Prostate gland (tissue), 2 donors: ENCODE results near the gene SPTBN5. TPM values are rescaled to one million over a fixed set of nuclear protein-coding genes. Genes with fewer than 3 reads are reported as not detected.

Experiments
- DNase-seq: peaks from one replicate; pipeline ENCODE4 v3.0.0-alpha.2; 2019; ENCODE audit warnings: low spot score
- H3K27ac ChIP-seq, 2 donors: fragments of 200-600 bp; sonication (generic); 2 replicates each; pipeline ENCODE4 v1.5.1; 2017 to 2019
- H3K27me3 ChIP-seq: fragments of 200-600 bp; sonication (generic); replicated peaks from 2 replicates; pipeline ENCODE4 v1.5.1; 2019; ENCODE audit not compliant: insufficient read depth
- H3K36me3 ChIP-seq, 2 donors: fragments of 200-600 bp; sonication (generic); 1 replicate in 1 of 2; 2 replicates in 1 of 2; pipeline versions ENCODE4 v1.5.1 to v1.8.1; 2017 to 2019
- H3K4me1 ChIP-seq: fragments of 200-600 bp; sonication (generic); replicated peaks from 2 replicates; pipeline ENCODE4 v1.5.1; 2019
- H3K4me3 ChIP-seq, 2 donors: fragments of 200-600 bp; sonication (generic); 2 replicates each; pipeline ENCODE4 v1.5.1; 2017 to 2019
- H3K9me3 ChIP-seq: fragments of 200-600 bp; sonication (generic); 2 replicates; pipeline ENCODE4 v1.5.1; 2017
- CTCF ChIP-seq, 4 experiments: fragments of 200-600 bp in 2 of 4; fragments of 450-650 bp in 2 of 4; sonication (generic) in 2 of 4; IDR thresholded peaks; 1 replicate in 3 of 4; 2 replicates in 1 of 4; pipeline ENCODE4 v1.5.1; 2016 to 2019; ENCODE audit warnings: antibody characterized with exemption in 4 of 4, mild to moderate bottlenecking in 2 of 4, moderate library complexity in 2 of 4
- POLR2A ChIP-seq: fragments of 450-650 bp; IDR thresholded peaks from one replicate; pipeline ENCODE4 v1.6.1; 2016; ENCODE audit warnings: antibody characterized with exemption, mild to moderate bottlenecking
- POLR2AphosphoS5 ChIP-seq: sonication (generic); formaldehyde crosslinking; IDR thresholded peaks from one replicate; pipeline ENCODE4 v1.6.1; 2017; ENCODE audit warnings: antibody characterized with exemption
- WGBS: methylation state at CpG from one replicate; pipeline ENCODE4 v1.1.5; 2018; 5-methylcytosine and 5-hydroxymethylcytosine counted together
- intact Hi-C: fragments of 100-400 bp; cut with DNase I; formaldehyde crosslinking; loops from one replicate; pipeline ENCODE4 v1.14.2; 2022
- total RNA-seq, 2 donors: library from RNA; depleted of rRNA; stranded (reverse); fragments of >200 nt; gene quantifications; one replicate each; pipeline ENCODE4 v1.1.0, GENCODE V29; 2016

The SPTBN5 gene
- total RNA-seq, 2 donors from 2014 or later, result 1.2 to 2.2 TPM

GRCh38 chr15:41809121-41809520 is 84.7 kb downstream of the SPTBN5 start:
- TF ChIP-seq POLR2A (no peak), POLR2AphosphoS5 (no peak), CTCF (IDR thresholded peaks at IDR 0.05) (no peak)
- Histone ChIP-seq H3K9me3 (no peaks in the 10 kb centered on the region), H3K4me3 (no peak overlapping the region), H3K27ac (no peak overlapping the region), H3K36me3 (peaks cover 0 to 11% of the 10 kb centered on the region in 2 donors), H3K27me3 (no peaks in the 10 kb centered on the region), H3K4me1 (no peaks in the 10 kb centered on the region)
- intact Hi-C loops, result no loop called here
- DNase-seq, result no peak
- WGBS, result 86% methylated on average over 2 of the region's 2 CpGs

- Histone ChIP-seq H3K4me1 (no peaks in the 10 kb centered on the region), H3K36me3 (no peaks in the 10 kb centered on the region), H3K27ac (no peak overlapping the region), H3K9me3 (no peaks in the 10 kb centered on the region), H3K4me3 (no peak overlapping the region), H3K27me3 (no peaks in the 10 kb centered on the region)
- peak; percentile 42 for DNase-seq
- intact Hi-C loops, result no loop called here
- 61% methylated on average over 9 of the region's 10 CpGs for WGBS
- TF ChIP-seq POLR2A (no peak), CTCF (IDR thresholded peaks at IDR 0.05) (peak in 1 of 4 experiments; percentile 48)
Observed at GRCh38 chr15:41806291-41807181, 87.3 kb downstream of the SPTBN5 start.

GRCh38 chr15:41805711-41806110 is 88.1 kb downstream of the SPTBN5 start:
- no peaks in the 10 kb centered on the region for H3K36me3 ChIP-seq
- H3K27me3 ChIP-seq, result no peaks in the 10 kb centered on the region
- intact Hi-C loops, result no loop called here
- TF ChIP-seq CTCF (IDR thresholded peaks at IDR 0.05) (no peak), POLR2A (no peak), POLR2AphosphoS5 (no peak)
- 75% methylated on average over 3 of the region's 3 CpGs for WGBS
- peak overlapping the region in 1 of 2 donors; percentile 34 for H3K27ac ChIP-seq
- H3K4me3 ChIP-seq, result no peak overlapping the region
- DNase-seq, result no peak
- no peaks in the 10 kb centered on the region for H3K4me1 ChIP-seq
- H3K9me3 ChIP-seq, result no peaks in the 10 kb centered on the region

GRCh38 chr15:41804916-41805666 is 88.8 kb downstream of the SPTBN5 start:
- no peaks in the 10 kb centered on the region for H3K4me1 ChIP-seq
- H3K9me3 ChIP-seq, result no peaks in the 10 kb centered on the region
- 62% methylated on average over 8 of the region's 8 CpGs for WGBS
- H3K27me3 ChIP-seq, result no peaks in the 10 kb centered on the region
- intact Hi-C loops, result no loop called here
- no peak overlapping the region for H3K4me3 ChIP-seq
- H3K27ac ChIP-seq, result peak overlapping the region in 1 of 2 donors; percentile 34
- TF ChIP-seq CTCF (IDR thresholded peaks at IDR 0.05) (no peak), POLR2A (no peak), POLR2AphosphoS5 (no peak)
- DNase-seq, result no peak
- H3K36me3 ChIP-seq, result no peaks in the 10 kb centered on the region
